SHP77 treated with DMSO at 0.1 percent for 48 hours (cell line): ENCODE data around the gene PLXNA4.
"Not testable (repeated sequence)": the region's sequence is repeated elsewhere in the genome, so short reads cannot be mapped to it uniquely, and the experiment has no call there.

Source experiments
- DNase-seq: peaks from one replicate; lab custom pipeline; 2025; lab: John Stamatoyannopoulos, UW

Gene PLXNA4

GRCh38 chr7:132575982-132576720, at the start of gene PLXNA4:
TSS of gene PLXNA4 (minus strand) at chr7:132576470. CDS start at chr7:132508693, 67,777 bp downstream.
- DNase-seq, result no peak

- DNase-seq, result no peak
Observed at GRCh38 chr7:132625651-132626050, 49.4 kb upstream of the PLXNA4 start.

- DNase-seq, result no peak
Observed at GRCh38 chr7:132622081-132622480, 45.8 kb upstream of the PLXNA4 start.

GRCh38 chr7:132619967-132620366, 43.7 kb upstream of the PLXNA4 start:
- no peak for DNase-seq

- DNase-seq, result no peak
Observed at GRCh38 chr7:132618956-132619305, 42.7 kb upstream of the PLXNA4 start.

GRCh38 chr7:132618271-132618955, 42.1 kb upstream of the PLXNA4 start:
- no peak for DNase-seq

GRCh38 chr7:132614428-132615318, 38.4 kb upstream of the PLXNA4 start:
- DNase-seq, result no peak

GRCh38 chr7:132613737-132614136, 37.5 kb upstream of the PLXNA4 start:
- no peak for DNase-seq

- no peak for DNase-seq
Observed at GRCh38 chr7:132610995-132611394, 34.7 kb upstream of the PLXNA4 start.

GRCh38 chr7:132609906-132610520, 33.7 kb upstream of the PLXNA4 start:
- no peak for DNase-seq

- DNase-seq, result no peak
Observed at GRCh38 chr7:132609222-132609621, 33.0 kb upstream of the PLXNA4 start.

GRCh38 chr7:132608523-132608922, 32.3 kb upstream of the PLXNA4 start:
- no peak for DNase-seq

GRCh38 chr7:132607656-132608055, 31.4 kb upstream of the PLXNA4 start:
- DNase-seq, result no peak

- no peak for DNase-seq
Observed at GRCh38 chr7:132604121-132604520, 27.9 kb upstream of the PLXNA4 start.

GRCh38 chr7:132603220-132603833, 27.1 kb upstream of the PLXNA4 start:
- no peak for DNase-seq

GRCh38 chr7:132601783-132602182, 25.5 kb upstream of the PLXNA4 start:
- no peak for DNase-seq

GRCh38 chr7:132596588-132596987, 20.3 kb upstream of the PLXNA4 start:
- DNase-seq, result no peak

GRCh38 chr7:132594741-132595140, 18.5 kb upstream of the PLXNA4 start:
- DNase-seq, result not testable (repeated sequence)

GRCh38 chr7:132592936-132593335, 16.7 kb upstream of the PLXNA4 start:
- no peak for DNase-seq

GRCh38 chr7:132592231-132592920, 16.1 kb upstream of the PLXNA4 start:
- DNase-seq, result no peak

- no peak for DNase-seq
Observed at GRCh38 chr7:132590162-132590561, 13.9 kb upstream of the PLXNA4 start.
